Psoas muscle (tissue), 8 donors: ENCODE data around the gene SPRED2. TPM values are rescaled to one million over a fixed set of nuclear protein-coding genes. Genes with fewer than 3 reads are reported as not detected.
A peak's percentile ranks its signal among the peaks of the same experiment; 100 is the strongest.

ENCODE experiments used
- ATAC-seq, 4 donors: fragments of 200-7000 bp; cut with Tn5 transposase; one replicate each; pipeline ENCODE4 v1.9.1; 2020; ENCODE audit warnings: moderate library complexity in 3 of 4, mild to moderate bottlenecking in 2 of 4
- DNase-seq, 2 donors: peaks; one replicate each; pipeline ENCODE4 v3.0.0-alpha.2; 2020
- H3K27ac ChIP-seq: fragments of 200-600 bp; one replicate; pipeline ENCODE4 v1.8.0; 2022
- H3K27me3 ChIP-seq, 3 donors: fragments of 200-600 bp in 1 of 3; one replicate each; pipeline versions ENCODE4 v1.6.1 to v1.8.0; 2013 to 2022; ENCODE audit warnings: low read length in 2 of 3, mild to moderate bottlenecking in 2 of 3, moderate library complexity in 1 of 3; ENCODE audit not compliant: insufficient read depth in 3 of 3
- H3K36me3 ChIP-seq, 2 donors: fragments of 200-600 bp in 1 of 2; one replicate each; pipeline versions ENCODE4 v1.6.1 to v1.8.0; 2013 to 2022; ENCODE audit warnings: low read depth in 1 of 2, mild to moderate bottlenecking in 1 of 2, moderate library complexity in 1 of 2; ENCODE audit not compliant: insufficient read depth in 1 of 2
- H3K4me1 ChIP-seq: fragments of 200-600 bp; one replicate; pipeline ENCODE4 v1.8.0; 2022
- H3K4me3 ChIP-seq: fragments of 200-600 bp; one replicate; pipeline ENCODE4 v1.8.0; 2022; ENCODE audit warnings: mild to moderate bottlenecking
- H3K9me3 ChIP-seq: fragments of 200-600 bp; one replicate; pipeline ENCODE4 v1.8.0; 2022
- CTCF ChIP-seq: fragments of 200-600 bp; IDR thresholded peaks from one replicate; pipeline ENCODE4 v1.8.0; 2022; ENCODE audit warnings: antibody characterized with exemption
- whole genome bisulfite sequencing, 3 donors: extraction: QIAGEN DNeasy Blood & Tissue Kit; methylation state at CpG; one replicate each; pipeline versions ENCODE4 v1.1.6 to v1.1.7; 2013; 5-methylcytosine and 5-hydroxymethylcytosine counted together
- intact Hi-C, 2 donors: fragments of 100-400 bp; cut with DNase I; formaldehyde crosslinking; loops; one replicate each; pipeline versions ENCODE4 v1.11.0 to v1.14.2; 2022
- polyA plus RNA-seq, 3 donors: library from polyadenylated mRNA; stranded (reverse); fragments of 200-250 nt; gene quantifications; one replicate each; pipeline ENCODE4 v1.2.3, GENCODE V29; 2013
- total RNA-seq, 4 donors: library from RNA; stranded (reverse); fragmentation: NEBNext Ultra II Directional in 2 of 4; extraction: Animal tissue kit (Norgen Biotek cat#: 25700) in 2 of 4; gene quantifications; one replicate each; pipeline versions ENCODE4 v1.2.1 to v1.2.4, GENCODE V29; 2021 to 2023
- donor health status: healthy with polysubstance abuse.
- donor health status: DM: no; HTN: no; CAD: no; lungs with moderate emphysema.
- donor health status: Bipolar disorder and iron deficiency.
- donor health status: healthy.
- donor health status: DM: yes; HTN: yes; CAD: no.
- donor health status: DM: no; HTN: no; CAD: no.
- donor health status: DM: no; HTN: no; CAD: no.
- donor health status: DM: yes; HTN: yes; CAD: no.

SPRED2 gene
- total and polyA plus RNA-seq, 7 donors = 3.8 to 16.9 (median 8.5) TPM

GRCh38 chr2:65382323-65382722 is 50.1 kb downstream of the SPRED2 start:
- Histone ChIP-seq H3K36me3 (no peaks in the 10 kb centered on the region), H3K27ac (peak overlapping the region; percentile 54), H3K4me3 (no peak overlapping the region), H3K4me1 (peaks cover 31% of the 10 kb centered on the region), H3K27me3 (no peaks in the 10 kb centered on the region), H3K9me3 (no peaks in the 10 kb centered on the region)
- TF ChIP-seq CTCF = no peak
- no peak for ATAC-seq
- intact Hi-C loops = no loop called here
- 23 to 42% (median 24%) methylated on average over 1 of the region's 1 CpG for WGBS, 3 donors
- DNase-seq = no peak

GRCh38 chr2:65381607-65382051 is 50.8 kb downstream of the SPRED2 start:
- DNase-seq (no peak), ATAC-seq (no peak)
- H3K36me3 ChIP-seq = no peaks in the 10 kb centered on the region
- intact Hi-C loops = no loop called here
- no peaks in the 10 kb centered on the region for H3K27me3 ChIP-seq
- H3K4me3 ChIP-seq = no peak overlapping the region
- no peak for TF ChIP-seq CTCF
- whole genome bisulfite sequencing, 3 donors = 85 to 89% (median 88%) methylated on average over 5 of the region's 5 CpGs
- no peaks in the 10 kb centered on the region for H3K9me3 ChIP-seq
- H3K4me1 ChIP-seq = peaks cover 32% of the 10 kb centered on the region
- H3K27ac ChIP-seq = no peak overlapping the region

- WGBS, 3 donors = 74 to 85% (median 82%) methylated on average over 5 of the region's 5 CpGs
- Histone ChIP-seq H3K27me3 (peaks cover 0 to 2% (median 0%) of the 10 kb centered on the region in 3 donors), H3K9me3 (no peaks in the 10 kb centered on the region), H3K4me3 (no peak overlapping the region), H3K36me3 (no peaks in the 10 kb centered on the region), H3K4me1 (peaks cover 32% of the 10 kb centered on the region), H3K27ac (no peak overlapping the region)
- intact Hi-C loops = no loop called here
- TF ChIP-seq CTCF = no peak
- no peak for ATAC-seq
- no peak for DNase-seq
Observed at GRCh38 chr2:65380255-65380654, 52.1 kb downstream of the SPRED2 start.

GRCh38 chr2:65379721-65380171 is 52.7 kb downstream of the SPRED2 start:
- H3K4me1 ChIP-seq = peaks cover 32% of the 10 kb centered on the region
- ATAC-seq (no peak), DNase-seq (no peak)
- no peaks in the 10 kb centered on the region for H3K36me3 ChIP-seq
- no peak overlapping the region for H3K4me3 ChIP-seq
- H3K27me3 ChIP-seq = peaks cover 0 to 2% (median 0%) of the 10 kb centered on the region in 3 donors
- WGBS, 3 donors = 83 to 89% (median 83%) methylated on average over 3 of the region's 3 CpGs
- intact Hi-C loops = no loop called here
- H3K27ac ChIP-seq = no peak overlapping the region
- no peaks in the 10 kb centered on the region for H3K9me3 ChIP-seq
- no peak for TF ChIP-seq CTCF

- TF ChIP-seq CTCF = no peak
- DNase-seq = no peak
- H3K27me3 ChIP-seq = peaks cover 0 to 2% (median 0%) of the 10 kb centered on the region in 3 donors
- H3K9me3 ChIP-seq = no peaks in the 10 kb centered on the region
- H3K36me3 ChIP-seq = no peaks in the 10 kb centered on the region
- H3K27ac ChIP-seq = no peak overlapping the region
- 58 to 74% (median 65%) methylated on average over 2 of the region's 2 CpGs for WGBS, 3 donors
- peaks cover 29% of the 10 kb centered on the region for H3K4me1 ChIP-seq
- no peak overlapping the region for H3K4me3 ChIP-seq
- ATAC-seq = no peak
- intact Hi-C loops = no loop called here
Observed at GRCh38 chr2:65379223-65379622, 53.2 kb downstream of the SPRED2 start.
